ENCODE data around the gene LCN15.
"Not testable (repeated sequence)": the region's sequence is repeated elsewhere in the genome, so short reads cannot be mapped to it uniquely, and the experiment has no call there.

The LCN15 gene, protein sequence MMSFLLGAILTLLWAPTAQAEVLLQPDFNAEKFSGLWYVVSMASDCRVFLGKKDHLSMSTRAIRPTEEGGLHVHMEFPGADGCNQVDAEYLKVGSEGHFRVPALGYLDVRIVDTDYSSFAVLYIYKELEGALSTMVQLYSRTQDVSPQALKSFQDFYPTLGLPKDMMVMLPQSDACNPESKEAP

DNA sequence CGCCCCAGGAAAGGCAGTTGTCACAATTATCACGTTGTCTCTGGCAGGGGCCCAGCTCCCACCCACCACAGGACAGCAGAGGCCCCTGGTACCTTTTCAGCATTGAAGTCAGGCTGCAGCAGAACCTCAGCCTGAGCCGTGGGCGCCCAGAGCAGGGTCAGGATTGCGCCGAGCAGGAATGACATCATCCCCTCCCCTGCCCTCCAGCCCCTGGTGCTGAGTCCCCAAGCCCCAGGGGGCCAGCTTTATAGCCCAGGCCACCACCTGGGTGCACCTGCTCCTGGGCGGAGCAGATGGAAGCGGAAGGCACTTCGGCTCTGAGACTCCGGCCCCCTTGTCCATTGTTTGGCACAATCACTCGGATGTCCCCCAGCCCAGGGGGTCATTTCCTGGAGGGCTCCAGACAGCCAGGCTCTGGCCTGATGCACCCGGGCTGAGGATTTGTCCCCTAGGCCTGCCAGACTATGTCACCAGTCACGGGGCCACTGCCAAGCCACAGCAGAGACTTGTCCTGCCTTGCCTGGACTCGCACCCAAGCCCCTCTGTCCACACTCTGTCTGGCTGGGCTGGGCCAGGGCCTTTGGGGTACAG is at the start of gene LCN15:
LCN15 (minus strand) TSS at position 218 of the 591 bp plus-strand sequence; CDS start at position 188, 30 bp downstream.
- no peak for DNase-seq

DNA sequence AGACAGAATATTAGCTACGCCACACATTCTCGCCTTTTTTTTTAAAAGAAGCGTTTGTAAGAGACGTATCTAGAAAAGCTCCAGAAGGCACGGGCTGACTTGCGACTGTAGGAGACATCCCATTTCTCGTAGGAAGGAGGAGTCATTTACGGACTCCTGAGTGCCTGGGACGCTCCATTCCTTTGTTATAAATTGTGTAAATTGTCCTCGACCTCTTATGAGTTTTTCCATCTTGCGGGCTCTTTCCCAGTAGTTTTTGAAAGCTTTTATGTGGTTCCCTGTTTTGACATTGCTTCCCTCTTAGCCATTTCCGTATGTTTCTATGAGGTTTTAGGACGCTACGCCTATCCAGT is 44.5 kb upstream of the LCN15 start:
- peak in 1 of 2 donors; percentile 41 for DNase-seq

DNA sequence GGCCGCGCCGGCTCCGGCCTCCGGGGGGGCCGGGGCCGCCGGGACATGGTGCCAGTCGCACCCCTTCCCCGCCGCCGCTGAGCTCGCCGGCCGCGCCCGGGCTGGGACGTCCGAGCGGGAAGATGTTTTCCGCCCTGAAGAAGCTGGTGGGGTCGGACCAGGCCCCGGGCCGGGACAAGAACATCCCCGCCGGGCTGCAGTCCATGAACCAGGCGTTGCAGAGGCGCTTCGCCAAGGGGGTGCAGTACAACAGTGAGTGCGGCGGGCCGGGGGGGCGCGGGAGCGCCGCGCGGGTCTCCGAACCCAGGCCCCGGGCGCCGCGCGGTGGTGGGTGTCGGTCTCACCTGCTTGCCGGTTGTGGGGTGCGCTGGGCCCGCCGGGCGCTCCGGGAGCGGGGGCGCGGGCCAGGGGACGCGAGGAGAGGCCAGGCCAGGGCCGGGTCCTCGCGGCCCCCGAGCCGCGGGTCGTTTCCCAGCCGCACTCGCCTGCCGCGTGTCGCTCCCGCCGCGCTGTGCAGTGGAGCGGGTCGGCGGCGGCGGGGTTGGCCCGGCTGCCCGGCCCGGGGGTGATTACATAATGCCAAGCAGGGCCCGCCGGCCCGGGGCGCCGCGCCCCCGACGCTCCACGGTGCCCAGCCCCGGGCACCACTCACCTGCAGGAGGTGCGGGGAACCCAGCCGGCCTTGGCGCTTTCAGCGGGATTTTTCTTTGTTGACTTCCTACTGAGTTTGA is 43.9 kb upstream of the LCN15 start:
- DNase-seq: no peak

DNA sequence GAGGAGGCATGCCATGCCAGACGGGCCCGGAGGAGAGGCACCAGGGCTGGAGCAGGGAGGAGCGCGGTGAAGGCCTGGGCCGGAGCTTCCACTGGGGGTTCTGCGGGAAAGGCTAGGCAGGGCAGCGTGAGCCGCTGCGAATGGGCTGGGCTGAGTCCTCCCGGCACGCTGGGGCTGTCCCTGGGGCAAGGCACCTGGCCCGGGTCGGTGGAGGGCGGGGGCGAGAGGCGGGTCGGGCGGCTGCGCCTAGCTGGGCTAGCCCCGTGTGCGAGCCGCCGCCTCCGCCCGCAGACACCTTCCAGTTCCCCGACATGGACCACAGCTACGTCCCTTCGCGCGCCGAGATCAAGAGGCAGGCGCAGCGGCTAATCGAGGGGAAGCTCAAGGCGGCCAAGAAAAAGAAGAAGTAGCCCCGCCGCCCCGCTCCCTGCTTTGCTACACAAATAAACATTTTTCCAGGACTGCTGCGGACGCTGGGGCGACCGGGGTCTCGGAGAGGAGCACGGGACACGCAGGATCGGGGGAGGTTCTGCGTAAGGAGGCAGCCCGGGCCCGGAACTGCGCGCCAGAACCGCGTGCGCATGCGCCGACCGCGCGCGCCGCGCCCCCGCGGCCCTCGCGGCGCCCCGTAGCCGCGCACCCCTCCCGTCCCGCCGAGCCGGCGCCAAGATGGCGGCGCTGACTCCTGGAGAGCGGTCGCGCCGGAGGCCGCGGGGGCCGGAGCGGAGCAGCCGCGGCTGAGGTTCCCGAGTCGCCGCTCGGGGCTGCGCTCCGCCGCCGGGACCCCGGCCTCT is 43.2 kb upstream of the LCN15 start, which contains the start of gene RABL6:
RABL6 (plus strand) TSS at position 668 of the 794 bp plus-strand sequence. CDS start 249 bp downstream, outside the sequence.
- peak; percentile 57 to 79 for DNase-seq

DNA sequence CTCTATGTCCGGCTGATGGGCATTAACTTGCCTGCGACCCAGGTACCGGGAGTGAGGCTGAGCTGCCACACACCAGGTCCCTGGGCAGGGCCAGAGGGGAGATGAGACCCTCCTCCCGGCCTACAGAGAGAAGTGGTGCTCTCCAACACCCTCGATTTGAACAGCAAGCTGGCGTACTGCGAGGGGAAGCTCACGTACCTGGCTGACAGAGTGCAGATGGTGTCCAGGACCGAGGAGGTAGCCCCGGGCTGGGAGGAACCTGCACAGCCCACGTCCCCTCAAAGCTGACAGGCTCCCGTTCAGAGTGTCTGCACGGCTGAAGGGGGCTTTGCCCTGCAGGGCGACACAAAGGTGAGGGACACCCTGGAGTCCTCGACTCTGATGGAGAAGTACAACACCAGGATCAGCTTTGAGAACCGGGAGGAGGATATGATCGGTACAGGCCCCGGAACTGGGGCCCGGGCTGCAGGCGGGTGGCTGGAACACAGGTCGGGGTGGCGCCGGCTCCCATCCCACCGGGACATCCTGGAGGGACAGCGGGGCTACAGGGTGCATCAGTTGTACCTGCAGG is 42.4 kb upstream of the LCN15 start:
- DNase-seq: no peak

DNA sequence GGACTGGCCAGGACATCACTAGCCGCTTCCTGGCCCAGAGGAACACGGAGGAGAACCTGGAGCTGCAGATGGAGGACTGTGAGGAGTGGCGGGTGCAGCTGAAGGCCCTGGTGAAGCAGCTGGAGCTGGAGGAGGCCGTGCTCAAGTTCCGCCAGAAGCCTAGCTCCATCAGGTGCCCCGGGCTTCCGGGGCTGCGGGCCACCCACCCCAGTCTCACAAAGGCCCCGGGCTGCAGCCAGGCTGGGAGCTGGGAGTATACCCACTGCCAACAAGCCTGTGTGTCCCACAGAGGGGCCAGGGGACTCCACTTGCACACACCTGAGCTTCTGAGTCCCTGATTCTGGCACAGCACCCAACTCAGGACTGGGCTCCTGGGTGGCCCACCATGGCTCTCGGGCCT is 41.7 kb upstream of the LCN15 start:
- no peak for DNase-seq

DNA sequence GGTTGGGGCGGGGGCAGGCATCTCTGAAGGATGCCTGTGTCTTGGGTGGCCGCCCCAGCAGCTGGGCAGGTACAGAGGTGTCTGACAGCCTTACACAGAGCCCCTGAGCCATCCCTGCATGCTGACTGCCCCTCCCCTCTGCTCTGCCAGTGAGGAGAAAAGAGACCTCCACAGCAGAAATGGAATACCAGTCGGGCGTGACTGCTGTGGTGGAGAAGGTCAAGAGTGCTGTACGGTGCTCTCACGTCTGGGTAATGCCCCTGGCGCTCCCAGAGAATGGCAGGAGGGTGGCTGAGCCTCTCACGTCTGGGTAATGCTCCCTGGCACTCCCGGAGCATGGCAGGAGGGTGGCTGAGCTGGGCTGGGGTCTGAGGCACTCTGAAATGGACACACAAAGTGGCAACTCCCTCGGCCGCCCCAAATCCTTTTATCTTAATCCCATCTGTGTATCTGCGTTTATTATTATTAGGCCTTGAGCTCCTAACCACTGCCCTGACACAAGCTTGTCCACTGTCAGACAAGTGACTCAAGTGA is 41.0 kb upstream of the LCN15 start:
- no peak for DNase-seq

DNA sequence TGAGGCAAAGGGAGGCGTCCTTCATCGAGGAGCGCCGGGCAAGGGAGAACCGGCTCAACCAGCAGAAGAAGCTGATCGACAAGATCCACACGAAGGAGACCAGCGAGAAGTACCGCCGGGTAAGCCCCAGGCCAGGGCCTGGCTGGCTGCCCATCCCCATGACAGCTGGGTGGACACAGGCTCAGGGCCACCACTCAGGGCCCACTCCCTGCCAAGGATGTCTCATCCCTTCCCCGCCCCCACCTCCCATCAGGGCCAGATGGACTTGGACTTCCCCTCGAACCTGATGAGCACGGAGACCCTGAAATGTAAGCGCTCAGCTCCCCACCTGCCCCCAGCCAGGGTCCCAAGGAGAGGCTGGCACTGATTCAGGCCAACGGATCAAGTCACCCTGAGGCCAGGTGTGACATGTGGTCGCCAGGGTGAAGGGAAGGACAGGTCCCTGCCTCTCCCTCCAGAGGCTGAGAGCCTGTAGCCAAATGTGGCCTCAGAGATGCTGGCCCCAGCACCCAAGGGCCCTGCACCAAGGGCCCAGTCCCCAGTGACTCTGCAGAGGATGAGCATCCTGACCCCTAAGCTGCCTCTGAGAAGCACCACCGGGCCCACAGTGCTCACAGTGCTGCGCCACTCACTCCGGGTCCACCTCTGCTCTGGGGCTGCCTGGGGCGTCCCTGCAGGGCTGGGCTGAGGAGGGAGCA is 40.3 kb upstream of the LCN15 start:
- DNase-seq: no peak

DNA sequence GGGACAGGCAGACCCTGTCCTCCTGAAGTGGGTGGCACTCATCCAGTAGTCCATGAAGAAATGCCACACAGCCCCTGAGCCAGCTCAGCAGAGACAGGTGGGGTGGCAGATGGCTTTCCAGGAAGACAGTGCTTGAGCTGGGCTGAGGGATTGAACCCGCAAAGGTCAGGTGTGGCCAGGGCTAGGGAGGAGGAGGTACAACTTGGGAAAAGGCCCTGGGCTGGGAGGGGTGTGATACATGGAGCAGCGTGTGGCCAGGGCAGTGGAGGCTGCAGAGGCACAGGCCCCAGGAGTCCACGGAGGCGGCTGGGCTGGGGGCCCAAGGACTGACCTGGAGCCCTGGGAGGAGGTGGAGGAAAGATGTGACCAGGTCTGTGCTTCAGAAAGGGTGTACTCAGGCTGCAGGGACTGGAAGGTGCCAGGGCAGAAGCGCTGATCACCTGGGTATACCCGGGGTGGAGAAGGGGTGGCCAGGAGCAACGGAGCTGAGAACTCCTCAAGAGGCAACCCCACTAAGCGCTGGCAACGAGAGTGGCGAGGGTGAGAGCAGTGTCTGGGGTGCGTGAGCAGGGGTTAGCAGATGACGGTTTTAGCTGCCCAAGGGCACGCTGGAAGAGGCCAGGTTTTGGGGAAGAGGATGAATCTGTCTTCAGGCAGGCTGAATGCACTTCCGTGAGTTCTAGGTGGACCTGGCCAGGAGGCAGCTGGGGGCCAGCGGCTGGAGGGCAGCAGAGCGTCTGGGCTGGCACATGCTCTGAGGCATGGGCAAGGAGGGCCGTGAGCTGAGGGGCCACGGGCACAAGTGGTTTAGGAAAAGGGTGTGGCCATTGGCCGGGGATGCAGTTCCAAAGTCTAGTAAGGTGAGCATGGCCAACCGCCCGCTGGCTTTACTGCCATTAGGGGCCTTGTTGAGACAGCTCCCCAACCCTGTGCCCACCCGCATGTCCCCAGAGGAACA is 39.5 kb upstream of the LCN15 start:
- DNase-seq: no peak

DNA sequence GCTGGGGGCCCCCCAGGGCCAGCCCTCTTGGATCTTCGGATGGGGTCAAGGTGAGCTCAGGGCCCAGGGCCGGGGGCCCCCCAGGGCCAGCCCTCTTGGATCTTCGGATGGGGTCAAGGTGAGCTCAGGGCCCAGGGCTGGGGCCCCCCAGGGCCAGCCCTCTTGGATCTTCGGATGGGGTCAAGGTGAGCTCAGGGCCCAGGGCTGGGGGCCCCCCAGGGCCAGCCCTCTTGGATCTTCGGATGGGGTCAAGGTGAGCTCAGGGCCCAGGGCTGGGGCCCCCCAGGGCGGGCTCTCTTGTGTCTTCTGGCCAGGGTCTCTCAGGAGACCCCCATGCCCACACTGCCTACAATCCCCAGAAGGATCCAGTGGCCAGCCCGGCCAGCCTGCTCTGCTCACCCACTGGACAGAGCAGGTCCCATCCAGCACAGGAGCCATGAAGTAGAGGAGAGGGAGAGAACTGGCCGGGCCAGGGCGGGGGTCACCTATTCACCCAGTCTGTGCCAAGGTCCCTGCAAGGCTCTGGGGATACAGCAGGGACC is 38.8 kb upstream of the LCN15 start:
- DNase-seq: not testable (repeated sequence)

DNA sequence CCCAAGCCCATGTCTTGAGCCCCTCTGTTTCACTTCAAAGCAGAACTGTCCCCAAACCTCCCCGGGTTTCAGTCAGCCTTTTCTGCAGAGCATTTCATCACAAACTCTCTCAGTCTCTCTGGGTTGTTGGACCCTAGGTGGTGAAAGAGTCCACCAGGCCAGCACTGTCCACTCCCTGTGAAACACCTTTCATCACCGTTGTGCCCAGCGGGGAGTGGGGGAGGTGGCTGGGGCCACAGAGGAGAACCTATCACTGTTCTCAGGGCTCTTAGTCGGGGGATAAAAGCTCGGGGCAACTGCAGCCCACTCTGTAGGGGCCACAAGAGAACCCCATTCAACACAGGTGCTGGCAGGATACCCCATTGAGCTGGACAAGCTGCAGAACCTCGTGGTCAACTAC is 38.0 kb upstream of the LCN15 start:
- DNase-seq: no peak

DNA sequence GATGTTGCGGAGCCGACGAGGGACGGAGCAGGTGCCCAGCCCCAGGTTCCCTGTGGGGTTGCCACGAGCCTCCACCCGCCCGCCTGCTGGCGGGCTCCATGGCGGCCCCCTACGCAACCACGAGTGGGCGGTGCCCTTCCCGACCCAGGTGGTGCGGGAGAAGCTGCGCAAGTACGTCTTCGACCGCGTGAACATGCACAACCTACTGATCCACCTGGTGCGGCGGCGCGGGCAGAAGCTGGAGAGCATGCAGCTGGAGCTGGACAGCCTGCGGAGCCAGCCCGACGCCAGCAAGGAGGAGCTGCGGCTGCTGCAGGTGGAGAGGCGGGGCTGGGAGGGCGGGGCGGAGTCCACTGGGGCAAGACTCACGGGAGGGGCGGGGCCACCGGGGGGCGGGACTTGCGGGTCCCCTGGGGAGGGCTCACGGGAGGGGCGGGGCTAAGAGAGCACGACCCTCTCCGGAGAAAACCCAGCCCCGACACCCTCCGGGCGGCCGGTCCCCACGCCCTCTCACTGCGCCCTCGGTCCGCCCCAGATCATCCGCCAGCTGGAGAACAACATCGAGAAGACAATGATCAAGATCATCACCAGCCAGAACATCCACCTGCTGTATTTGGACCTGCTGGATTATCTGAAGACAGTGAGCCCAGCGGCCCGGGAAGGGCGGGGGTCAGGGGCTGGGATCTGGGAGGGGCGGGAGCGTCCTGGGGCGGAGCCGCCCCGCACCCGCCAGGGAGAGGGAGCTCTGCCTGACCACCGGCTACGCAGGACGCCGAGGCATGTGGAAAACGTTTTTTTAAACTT is 35.7 kb upstream of the LCN15 start:
- DNase-seq: peak in 1 of 2 donors; percentile 43

DNA sequence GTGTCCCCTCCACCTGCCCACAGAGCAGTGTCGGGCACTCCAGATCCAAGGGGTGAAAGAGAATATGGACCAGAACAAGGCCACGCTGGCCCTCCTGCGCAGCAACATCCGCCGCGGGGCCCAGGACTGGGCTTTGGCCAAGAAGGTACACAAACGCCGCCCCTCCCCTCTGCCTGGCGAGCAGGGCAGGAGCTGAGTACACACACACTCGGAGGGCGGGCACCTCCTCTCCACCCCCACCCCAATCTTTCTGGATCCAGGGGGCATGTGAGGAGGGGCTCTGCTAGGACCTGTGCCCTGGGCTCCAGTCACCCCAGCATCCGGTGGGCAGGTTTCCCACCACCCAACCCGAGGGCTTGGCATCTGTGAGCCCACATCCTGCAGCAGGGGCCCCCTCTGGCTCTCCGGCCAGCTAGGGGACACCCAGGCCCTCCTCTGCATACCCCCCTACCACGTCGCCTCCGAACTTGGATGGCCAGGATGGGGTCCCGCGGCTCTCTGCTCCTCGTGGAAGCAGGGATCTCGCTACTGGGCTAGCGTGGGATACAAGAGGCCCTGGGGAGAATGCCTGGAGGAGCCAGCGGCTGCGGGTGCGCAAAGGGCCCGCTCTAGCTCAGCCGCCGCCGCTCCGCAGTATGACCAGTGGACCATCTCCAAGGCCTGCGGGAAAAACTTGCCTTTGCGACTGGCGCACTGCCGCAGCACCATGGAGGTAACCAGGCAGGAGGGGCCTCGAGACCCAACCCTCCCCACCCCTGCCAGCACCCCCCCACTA is 34.9 kb upstream of the LCN15 start:
- DNase-seq: no peak

DNA sequence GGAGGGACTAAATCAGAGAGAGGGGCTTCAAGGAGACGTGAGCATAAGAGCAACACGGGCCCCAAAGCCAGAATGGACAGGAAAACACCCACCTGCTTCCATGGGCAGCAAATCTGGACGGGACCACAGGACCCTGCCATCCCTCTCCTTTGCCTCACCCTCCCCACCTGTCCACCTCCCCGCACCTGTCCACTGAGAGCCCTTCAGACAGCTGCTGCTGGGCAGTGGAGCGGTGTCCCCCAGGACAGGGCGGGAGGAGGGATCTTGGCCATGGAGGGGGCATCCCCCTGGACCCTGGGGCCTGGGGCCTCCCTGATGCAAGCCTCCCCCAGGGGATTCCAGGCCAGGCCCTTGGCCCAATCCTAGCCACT is 34.4 kb upstream of the LCN15 start:
- DNase-seq: no peak

DNA sequence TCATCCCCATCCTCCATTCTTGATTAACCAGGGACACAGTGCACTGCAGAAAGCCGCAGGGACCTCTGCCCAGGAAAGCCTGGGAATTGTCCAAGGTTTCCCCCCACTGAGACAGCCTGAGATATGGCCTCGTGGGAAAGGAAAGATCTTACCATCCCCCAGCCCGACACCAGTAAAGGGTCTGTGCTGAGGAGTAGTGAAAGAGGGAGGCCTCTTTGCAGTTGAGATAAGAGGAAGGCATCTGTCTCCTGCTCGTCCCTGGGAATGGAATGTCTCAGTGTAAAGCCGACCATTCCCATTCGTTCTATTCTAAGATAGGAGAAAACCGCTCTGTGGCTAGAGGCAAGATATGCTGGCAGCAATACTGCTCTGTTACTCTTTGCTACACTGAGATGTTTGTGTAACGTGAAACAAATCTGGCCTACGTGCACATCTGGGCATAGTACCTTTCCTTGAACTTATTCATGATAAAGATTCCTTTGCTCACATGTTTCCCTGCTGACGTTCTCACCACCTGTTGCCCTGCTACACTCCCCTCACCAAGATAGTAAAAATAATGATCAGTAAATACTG is 32.5 kb upstream of the LCN15 start:
- DNase-seq: not testable (repeated sequence)

DNA sequence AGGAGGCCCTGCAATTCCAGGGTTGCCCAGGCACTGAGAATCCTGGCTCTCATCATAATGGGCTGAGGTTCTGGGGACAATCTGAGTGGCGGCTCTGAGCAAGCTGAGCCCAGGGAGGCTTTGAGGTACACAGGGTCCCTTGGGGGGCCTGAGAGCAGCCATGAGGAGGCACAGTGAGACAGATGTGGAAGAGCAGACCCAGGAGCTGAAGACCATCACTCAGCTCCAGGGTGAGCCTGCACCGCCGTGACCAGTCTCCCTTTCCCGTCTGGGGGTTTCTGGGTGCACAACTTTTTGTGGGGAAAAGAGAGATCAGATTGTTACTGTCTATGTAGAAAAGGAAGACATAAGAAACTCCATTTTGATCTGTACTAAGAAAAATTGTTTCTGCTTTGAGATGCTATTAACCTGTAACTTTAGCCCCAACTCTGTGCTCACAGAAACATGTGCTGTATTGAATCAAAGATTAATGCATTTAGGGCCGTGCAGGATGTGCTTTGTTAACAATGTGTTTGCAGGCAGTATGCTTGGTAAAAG is 32.0 kb upstream of the LCN15 start, which contains the start of gene CCDC183:
CCDC183 (plus strand) TSS at position 101 of the 537 bp plus-strand sequence; CDS start at position 161, 60 bp downstream.
- DNase-seq: no peak

DNA sequence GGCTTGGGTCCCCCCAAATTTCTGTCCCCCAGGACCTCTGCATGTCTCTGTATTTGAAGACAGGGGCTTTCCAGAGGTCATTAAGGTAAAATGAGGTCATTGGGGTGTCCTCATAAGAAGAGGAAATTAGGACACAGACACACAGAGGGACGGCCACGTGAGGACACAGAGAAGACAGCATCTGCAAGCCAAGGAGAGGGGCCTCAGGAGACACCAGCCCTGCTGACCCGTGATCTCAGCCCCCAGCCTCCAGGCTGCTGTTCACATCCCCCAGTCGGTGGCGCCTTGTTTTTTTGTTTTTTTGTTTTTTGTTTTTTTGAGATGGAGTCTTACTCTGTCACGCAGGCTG is 30.7 kb upstream of the LCN15 start:
- peak; percentile 41 to 73 for DNase-seq

Data from inflammatory macrophage treated with lipopolysaccharide for 1 hour (primary cell).